Left kidney (tissue), 2 donors: ENCODE data around the gene ITGB1BP1. TPM values are rescaled to one million over a fixed set of nuclear protein-coding genes. Genes with fewer than 3 reads are reported as not detected.
A peak's percentile ranks its signal among the peaks of the same experiment; 100 is the strongest.

Source experiments
- DNase-seq: peaks from one replicate; pipeline ENCODE4 v3.0.0-alpha.2; 2013
- polyA plus RNA-seq: library from polyadenylated mRNA; unstranded; fragments of 120-200 nt; gene quantifications from one replicate; pipeline ENCODE4 v1.2.1, GENCODE V29; 2013; ENCODE audit not compliant: insufficient read length

ITGB1BP1 gene
- polyA plus RNA-seq, 1 donor: 77.9 TPM

DNA sequence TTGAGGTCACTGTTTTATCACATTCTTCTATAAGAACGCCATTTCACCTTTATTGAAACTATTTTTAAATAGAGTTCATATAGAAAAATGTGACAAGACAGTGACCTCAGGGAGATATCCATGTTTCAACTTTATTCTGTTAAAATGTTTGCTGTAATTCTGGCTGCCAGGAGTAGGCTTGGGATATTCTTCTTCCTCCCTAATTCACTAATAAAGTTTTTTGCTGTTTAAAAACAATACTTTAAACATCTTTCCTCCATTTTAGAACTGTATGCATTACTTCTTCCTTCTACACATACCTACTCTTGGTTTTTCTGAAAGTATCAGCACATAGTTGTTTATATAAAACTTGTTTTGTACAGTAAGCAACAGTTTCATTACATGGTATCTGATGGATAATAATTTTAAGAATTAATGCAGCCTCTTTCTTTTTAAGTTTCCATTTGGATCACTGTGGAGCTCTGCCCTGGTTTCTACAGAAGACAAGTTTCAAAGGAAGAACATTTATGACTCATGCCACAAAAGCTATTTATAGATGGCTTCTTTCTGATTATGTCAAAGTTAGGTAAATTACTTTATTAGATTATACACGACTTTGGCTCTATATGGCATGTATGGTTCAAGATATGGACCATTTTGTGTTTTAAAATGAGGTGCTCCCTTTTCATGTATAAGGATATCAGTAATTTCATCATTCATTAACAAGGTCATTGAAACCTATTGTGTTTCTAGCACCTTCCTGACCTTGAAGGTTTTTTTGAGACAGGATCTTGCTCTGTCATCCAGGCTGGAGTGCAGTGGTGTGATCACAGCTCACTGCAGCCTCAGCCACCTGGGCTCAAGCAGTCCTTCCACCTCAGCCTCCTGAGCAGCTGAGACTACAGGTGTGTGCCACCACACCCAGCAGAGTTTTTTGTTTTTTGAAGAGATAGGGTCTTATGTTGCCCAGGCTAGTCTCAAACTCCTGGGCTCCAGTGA is 7.3 kb upstream of the ITGB1BP1 start:
- DNase-seq: no peak

DNA sequence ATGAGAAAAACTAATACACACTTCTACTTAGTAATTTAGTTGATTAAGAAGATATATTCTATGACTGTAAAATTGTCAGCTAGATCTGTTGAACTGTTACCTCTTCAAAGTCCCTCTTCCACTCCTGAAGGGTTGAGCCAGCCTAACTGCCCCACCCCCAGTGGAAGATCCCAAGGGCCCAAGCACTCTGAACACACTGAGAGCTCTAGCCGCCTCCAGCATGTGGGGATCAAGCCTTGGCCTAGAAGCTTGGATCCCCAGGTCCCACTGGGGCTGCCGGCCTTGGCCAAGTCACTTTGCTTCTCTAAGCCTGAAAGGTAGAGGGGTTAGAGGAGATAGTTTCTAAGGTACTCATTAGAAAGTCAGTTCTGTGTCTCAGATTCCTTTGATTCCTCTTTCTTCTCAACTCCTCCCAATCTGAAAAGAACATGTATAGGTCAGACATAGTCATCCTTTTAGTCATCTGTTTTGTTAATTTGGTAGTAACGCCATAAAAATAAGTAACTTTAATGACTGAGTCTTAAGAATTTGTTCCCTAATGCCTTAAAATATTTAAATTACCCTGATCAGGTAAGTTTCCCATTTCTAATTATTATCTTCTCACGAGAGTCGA is 5.7 kb upstream of the ITGB1BP1 start:
- DNase-seq: no peak

DNA sequence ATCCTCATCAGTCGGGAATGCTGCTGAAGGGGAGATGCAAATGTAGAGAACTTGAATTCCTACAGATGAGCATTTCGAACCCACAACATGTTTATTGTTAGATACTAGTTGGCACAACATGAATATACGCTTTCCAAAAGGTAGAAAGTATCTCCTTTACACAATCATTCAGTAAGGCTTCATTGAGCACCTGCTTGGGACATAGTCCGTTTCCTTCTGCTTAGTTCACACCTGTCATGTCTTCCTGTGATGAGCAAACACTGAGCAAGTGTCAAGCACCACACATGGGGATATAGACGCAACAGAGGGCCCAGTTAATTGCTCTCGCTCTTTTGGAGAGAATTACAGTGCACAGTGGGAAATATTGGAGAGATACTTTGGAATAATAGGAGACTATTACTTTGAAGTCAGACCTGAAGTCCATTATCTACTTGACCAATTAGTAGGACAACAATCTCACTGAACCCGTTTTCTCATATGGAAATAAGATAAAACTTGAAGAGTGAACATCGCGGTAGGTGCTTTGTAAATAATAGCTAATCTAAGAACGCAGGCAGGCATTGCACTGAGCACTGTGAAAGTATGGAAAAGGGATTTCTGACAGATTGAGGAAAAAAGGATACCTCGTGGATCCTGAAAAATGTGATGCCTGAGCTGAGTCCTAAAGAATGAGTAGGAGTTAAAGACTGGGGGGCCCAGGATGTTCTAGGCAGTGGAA is 1.3 kb upstream of the ITGB1BP1 start:
- no peak for DNase-seq

DNA sequence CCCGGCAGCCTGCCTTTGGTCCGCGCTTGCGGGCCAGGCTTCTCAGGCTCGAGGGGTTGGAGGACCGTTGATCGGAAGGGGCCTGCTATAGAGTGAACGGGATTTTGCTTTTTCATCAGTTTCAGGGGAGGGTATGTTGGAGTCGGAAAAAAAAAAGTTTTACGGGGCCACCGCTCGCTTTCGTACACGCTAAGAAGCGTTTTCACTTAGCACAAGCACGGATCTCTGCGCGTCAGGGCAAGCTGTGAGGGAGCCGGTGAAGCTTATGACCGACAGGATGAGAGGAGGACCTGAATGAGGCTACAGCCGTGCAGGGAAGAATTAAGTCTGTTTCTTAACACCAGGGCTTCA is 569 bp upstream of the ITGB1BP1 start:
- DNase-seq: no peak

DNA sequence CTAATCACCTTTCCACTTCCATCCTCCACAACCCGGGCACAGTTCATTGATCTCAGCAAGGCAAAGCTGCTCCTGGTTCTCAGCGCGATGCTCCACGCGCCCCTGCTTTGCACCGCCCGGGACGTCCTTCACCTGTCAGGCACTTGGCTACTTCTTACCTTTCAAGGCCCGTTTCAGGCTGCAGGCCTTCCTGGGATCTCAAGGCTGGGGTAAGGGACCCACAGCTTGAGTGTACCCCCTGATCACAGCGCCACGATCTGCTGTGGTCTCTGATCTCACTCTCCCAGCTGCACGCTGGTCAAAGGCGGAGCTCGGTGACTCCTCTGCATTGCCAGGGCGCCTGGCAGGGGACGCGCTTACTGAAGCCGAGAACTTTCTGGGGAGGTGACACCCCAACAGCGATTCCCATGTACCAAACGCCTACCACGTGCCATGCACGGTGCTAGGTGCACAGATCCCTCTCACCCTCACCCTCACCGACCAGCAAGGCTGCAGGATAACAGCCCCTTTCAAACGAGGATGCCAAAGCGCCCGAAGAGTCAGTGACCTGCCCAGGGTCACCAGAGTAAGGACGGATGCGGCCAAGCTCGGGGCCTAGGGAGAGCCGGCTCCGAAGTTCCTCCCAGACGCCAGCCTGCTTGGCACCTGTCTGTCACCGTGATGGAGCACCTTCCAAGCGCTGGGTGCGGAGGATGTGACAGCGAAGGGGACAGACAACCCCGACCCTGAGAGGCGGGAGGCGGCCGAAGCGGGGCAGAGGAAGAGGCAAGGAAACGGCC is 818 bp downstream of the ITGB1BP1 start:
- DNase-seq: peak; percentile 19

DNA sequence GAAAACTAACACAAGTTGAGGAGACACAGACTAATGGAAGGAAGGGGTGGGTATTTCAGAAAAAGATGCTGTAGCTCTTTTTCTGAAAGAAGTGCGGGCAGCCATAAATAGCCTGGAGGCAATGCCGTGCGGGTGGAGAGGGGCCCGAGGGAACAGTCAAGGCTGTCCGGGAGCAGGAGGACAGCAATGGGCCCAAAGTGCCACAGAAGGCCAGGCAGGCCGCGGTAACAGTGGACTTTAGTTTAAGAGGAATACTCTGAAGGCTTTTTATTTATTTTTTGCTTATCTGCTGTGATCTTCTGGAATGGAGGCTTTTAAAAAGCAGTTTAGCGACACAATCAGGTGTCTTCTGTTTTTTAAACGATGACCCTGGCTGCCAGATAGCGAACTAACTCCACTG is 2.8 kb downstream of the ITGB1BP1 start:
- no peak for DNase-seq

DNA sequence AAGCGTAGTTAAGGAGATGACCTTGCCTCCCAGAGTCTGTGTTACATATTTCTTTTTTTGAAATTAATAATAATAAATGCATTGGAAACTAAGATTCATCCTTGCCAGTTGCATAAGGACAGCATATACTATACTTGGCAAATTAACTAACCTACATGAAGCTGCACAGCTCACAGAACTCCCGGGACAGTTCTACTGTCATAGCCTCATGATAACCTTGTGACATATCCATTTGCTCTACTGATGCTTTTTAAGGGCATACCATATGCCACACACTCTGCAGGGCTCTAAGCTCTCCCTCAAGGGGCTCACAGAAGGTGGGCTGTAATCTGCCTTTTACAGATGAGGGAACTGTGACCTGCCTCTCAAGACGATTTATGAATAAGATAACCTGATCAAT is 3.8 kb downstream of the ITGB1BP1 start:
- DNase-seq: no peak

DNA sequence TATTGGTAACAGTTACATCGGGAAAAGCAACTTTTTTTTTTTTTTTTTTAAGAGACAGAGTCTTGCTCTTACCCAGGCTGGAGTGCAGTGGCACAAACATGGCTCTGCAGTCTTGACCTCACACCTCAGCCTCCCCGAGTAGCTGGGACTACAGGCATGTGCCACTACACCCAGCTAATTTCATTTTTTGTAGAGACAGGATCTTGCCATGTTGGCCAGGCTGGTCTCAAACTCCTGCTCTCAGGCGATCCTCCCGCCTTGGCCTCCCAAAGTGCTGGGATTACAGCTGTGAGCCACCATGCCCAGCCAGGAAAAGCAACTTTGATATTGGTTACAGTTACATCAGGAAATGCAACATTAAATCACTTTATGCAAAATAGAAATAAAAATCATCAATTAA is 4.6 kb downstream of the ITGB1BP1 start:
- DNase-seq: no peak

DNA sequence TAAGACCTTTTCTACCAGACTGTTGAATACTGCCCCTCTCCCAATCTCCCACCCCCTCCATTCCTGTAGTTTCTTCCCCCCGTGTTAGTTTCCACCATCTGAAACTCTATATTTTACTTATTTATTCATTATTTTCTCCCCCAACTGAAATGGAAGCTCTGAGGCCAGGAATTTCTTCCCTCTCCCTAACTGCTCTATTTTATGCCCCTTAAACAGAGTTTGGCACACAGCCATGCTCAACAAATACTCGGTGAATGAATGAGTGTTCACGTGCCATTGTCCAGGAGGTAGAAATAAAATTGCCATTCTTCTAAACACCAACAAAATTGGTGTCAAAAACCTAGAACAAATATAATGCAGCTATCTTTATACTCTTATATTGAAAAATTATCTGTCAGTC is 5.6 kb downstream of the ITGB1BP1 start:
- DNase-seq: peak; percentile 21

DNA sequence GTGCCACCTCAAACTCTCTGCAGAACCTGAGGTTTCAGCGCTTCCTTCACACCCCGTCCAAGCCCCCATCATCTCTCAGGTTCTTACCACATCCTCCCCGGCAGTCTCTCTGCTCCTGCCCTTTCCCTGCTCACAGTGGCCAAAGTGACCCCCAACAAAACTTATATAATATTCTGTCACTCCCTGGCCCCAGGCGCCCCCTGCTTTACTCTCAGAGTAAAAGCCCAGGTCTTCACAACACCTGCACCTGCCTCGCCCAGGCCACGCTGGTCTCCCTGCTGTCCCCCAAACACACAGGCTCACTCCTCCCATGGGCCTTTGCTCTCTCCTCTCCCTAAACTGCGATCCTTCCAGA is 6.4 kb downstream of the ITGB1BP1 start:
- DNase-seq: no peak

DNA sequence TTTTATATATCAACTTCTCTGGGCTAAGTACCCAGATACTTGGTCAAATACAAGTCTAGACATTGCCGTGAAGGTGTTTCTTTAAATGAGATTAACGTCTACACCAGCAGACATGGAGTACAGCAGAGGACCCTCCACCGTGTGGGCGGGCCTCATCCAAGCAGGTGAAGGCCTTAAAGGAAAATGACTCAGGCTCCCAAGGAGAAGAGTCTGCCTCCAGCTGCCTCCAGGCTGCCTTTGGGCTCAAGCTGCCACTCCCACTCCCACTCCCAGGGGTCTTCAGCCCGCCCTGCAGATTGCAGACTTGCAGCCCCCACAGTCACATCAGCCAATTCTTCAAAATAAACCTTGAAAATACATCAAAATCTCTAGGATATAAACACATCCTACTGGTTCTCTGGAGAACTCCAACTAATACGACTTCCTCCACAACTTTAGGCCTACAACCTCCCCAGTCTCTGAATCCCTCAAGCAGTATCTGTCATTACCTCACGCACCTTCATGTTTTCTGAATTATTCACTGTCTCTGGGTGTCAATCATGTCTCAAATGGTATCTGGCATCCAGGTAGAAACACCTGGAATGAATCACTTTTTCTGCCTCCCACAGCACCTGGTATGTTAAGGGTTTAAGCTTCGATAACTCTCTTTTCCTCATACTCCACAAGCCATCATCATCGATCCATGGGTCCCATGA is 6.9 kb downstream of the ITGB1BP1 start:
- no peak for DNase-seq

DNA sequence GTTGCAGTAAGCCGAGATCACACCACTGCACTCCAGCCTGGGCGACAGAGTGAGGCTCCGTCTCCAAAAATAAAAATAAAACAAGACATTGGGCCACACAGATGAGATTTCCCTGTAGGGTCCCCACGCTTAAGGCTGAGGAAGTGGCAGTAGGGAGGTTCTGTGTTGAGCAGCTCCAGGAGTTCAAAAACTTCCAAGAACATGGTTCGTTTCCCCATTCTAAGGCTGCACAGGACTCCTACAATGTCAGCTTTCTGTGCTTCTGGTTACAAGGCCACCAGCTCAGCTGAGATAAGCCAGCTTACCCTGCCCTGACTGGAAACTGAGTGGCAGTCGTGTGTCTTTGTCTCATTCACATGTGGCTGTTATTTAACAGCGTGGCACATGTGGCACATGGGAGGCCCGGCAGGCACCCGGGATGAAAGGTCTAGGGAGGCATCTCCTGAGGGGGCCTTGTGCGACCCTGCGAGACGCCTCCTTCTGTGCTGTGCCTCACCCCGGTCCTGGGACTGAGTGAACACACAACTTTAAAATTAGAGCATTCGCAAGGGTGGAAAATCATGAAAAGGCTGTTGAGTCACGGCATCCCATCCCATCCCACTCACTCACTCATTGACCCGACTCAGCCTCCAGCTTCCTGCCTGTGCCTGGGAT is 7.7 kb downstream of the ITGB1BP1 start:
- DNase-seq: no peak

DNA sequence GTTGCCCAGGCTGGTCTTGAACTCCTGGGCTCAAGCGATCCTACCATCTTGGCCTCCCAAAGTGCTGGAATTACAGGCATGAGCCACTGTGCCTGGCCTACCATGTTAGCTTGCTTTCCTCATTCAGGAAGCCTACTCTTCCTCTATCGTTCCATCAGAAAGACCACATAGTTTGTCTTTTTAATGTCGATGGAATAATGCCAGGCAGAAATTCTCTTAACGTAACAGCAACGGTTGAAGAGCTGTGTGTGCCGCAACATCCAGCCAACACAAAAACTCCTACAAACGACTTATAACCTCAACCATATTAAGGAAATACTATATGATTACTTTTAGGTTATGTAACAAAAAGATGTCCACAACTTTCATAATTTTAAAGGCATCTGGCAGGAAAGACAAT is 10.5 kb downstream of the ITGB1BP1 start:
- no peak for DNase-seq

DNA sequence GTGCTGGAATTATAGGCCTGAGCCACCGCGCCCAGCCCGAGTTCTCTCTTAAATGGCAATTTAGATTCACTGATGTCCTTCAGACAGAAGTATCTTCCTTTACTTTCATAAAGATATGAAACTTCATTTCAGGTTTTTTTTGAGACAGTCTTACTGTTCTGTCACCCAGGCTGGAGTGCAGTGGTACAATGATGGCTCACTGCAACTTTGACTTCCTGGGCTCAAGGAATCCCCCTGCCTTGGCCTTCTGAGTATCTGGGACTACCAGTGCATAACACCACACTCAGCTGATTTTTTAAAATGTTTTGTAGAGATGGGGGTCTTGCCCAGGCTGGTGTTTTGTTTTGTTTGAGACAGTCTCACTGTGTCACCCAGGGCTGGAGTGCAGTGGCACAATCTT is 13.2 kb downstream of the ITGB1BP1 start:
- no peak for DNase-seq

DNA sequence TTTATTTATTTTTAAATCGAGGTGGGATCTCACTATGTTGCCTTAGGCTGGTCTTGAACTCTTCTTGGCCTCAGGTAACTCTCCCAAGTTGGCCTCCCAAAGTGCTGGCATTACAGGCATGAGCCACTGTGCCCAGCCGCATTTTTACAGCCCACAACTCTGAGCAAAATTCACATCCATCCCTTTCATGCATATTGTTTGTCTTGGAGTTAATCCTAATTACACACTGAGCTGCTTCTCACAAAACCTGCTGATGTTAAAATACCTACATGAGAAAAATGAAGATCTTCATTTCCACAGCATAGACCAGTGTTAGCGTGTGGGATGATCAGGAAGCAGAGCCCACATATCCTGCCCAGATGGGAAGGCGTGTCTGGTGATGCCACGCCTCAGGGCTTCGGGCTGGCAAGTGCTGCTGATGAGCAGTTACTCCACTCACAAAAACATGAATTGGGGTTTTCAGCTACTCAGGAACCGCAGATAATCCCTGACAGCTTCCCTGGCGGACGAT is 14.6 kb downstream of the ITGB1BP1 start:
- DNase-seq: no peak

DNA sequence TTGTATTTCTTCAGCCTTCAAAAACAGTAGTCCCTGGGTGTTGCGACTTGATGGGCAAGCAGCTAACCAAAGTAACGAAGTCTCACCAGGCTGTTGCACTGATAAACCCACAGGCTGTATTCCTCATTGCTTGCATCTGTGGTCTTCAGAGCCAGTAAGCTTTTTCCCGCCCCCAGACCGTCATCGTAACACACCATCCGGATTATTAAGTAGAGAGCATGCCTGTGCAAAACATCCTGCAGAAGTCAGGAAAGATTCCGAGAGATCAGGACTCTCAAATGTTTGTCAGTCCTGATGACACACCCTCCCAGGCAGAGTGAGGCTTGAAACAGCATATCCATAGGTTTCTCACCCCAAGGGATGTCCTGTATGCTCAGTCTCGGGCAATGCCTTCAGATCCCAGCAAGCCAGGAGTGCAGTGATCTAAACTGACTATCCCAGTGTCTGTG is 15.9 kb downstream of the ITGB1BP1 start:
- no peak for DNase-seq

DNA sequence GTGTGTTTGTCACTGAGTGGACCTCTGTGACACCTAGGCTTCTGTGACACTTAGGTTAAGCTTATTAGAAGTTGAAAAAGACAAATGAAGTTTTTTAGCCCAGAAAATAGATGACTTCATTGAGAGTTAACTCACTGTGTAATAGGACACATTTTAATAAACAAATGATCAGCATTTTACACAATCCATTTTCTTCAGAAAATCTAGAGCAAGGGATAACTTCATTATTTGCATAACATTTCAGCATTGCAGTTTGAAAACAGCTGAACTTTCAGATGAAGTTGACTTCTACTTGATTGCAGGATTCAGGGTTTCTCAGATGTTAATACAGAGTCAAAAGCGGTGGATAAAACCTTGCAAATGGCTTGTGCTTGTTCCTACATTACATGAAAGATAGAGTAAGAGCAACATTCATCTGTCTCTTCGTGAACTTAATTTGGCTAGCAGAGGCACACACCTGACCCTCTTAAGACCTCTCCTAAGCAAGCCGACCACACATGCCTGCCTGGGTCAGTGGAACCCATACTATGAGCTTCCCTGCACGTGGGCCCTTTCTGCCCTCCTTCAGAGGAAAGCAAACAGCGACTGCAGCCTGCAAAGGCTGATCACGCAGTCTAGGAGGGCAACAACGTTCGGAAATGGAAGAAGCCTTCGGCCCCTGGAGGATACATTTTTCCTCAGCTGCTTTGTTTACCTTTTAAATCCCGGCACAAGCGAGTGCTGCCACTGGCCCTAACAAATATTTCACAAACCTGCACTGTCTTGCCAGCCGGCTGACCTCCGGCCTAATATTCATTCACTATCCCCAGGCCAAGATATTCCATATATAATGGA is 16.6 kb downstream of the ITGB1BP1 start:
- no peak for DNase-seq

DNA sequence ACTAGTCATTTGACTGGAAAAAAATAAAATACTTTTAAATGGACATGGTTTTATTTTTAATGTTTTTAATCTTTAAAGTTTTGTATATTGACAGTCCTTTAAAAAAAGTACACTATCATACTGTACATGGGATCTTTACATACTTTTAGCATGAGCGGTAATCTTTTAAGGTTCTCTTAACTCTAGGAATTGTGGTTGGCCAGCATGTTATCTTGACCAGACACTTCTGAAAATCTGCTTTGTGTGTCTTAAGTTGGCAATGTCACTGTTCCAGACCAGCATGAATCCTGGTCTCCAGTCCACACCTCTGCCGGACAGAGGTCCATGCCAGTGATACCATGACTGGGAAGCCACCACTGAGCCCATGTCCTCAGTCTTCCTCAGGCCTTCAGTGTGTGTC is 17.7 kb downstream of the ITGB1BP1 start:
- no peak for DNase-seq

DNA sequence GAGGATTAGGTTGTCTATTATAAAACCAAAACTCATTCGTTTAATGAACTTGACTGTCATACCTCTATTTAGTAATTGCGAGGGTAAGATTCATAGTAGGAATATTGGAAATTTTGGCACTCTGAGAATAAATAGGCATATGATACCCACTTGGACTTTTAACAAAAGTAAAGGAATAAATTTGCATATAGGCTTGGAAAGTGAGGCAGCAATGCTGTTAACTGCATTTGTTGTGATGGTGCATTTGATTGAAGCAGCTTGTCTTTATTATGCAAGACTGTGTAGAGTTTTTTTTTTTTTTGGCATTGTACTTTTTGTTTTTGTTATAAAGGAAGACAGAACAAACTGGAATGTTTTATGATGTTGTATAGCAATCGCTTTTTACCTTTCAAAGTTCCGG is 18.9 kb downstream of the ITGB1BP1 start:
- no peak for DNase-seq

DNA sequence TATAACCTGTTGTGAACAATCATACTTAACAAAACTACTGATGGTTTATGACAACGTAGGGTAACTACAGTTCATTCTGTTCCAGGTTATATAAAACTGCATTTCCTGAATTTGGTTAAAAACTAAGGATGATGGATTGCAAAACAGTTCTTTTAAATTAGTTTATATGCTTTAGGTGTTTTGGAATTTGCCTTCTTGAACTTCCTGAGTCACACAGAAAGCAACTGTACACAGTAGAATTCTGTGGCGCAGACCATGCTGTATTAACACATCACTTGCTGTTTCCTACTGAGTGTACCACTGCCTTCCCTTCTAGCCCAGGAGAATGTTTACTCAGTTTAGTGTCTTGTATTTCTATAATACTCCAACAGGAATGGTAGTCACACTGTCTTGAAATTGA is 19.4 kb downstream of the ITGB1BP1 start:
- DNase-seq: no peak
